GM12878 (cell line): ENCODE measurements around the gene LHFPL5. TPM values are rescaled to one million over a fixed set of nuclear protein-coding genes. Genes with fewer than 3 reads are reported as not detected.

Source experiments
- ATAC-seq: fragments of 200-7000 bp; cut with Tn5 transposase; 3 replicates; pipeline ENCODE4 v1.9.1; 2020; ENCODE audit warnings: mild to moderate bottlenecking, moderate library complexity
- BruUV-seq: library from RNA; stranded (reverse); fragments of 400-500 nt; replicated peaks from 2 replicates; lab custom pipeline; 2021; lab: Mats Ljungman, UMichigan
- CTCF ChIA-PET: fragments of 300-600 bp; sonication (Branson Sonifier 250); formaldehyde crosslinking; extraction: SDS; loops from one replicate; lab custom pipeline; 2021; ENCODE audit warnings: inconsistent platforms; lab: Yijun Ruan, JAX
- POLR2A ChIA-PET: fragments of 350-600 bp; formaldehyde crosslinking; extraction: SDS; loops from one replicate; lab custom pipeline; 2021; ENCODE audit warnings: inconsistent platforms; lab: Charles Lee
- RAD21 ChIA-PET: fragments of 300-600 bp; sonication (Branson Sonifier 250); formaldehyde crosslinking; loops from one replicate; lab custom pipeline; 2023; ENCODE audit warnings: antibody characterized with exemption; ENCODE audit not compliant: unreplicated experiment; lab: Charles Lee
- SMC1A ChIA-PET: fragments of 300-600 bp; sonication (Branson Sonifier 250); formaldehyde crosslinking; loops from one replicate; lab custom pipeline; 2023; ENCODE audit not compliant: unreplicated experiment, uncharacterized antibody; lab: Charles Lee
- DNase-seq: peaks from one replicate; pipeline ENCODE4 v3.0.0-alpha.2; 2011; ENCODE audit warnings: low read depth, low spot score
- FAIRE-seq: peaks from 3 replicates; lab custom pipeline; 2011; peaks lifted over from hg19 to GRCh38; lab: Jason Lieb, UNC
- H2AFZ ChIP-seq: 2 replicates; pipeline ENCODE4 v1.6.0; 2011; ENCODE audit warnings: low read depth, low read length, control low read depth; ENCODE audit not compliant: control insufficient read depth
- H3K27ac ChIP-seq: 2 replicates; pipeline ENCODE4 v1.5.1; 2011; ENCODE audit warnings: control low read depth; ENCODE audit not compliant: control insufficient read depth, insufficient read depth
- H3K27me3 ChIP-seq, 2 experiments: replicated peaks in 1 of 2; 2 replicates each; pipeline versions ENCODE4 v1.6.0 to v1.6.1; 2011; ENCODE audit warnings: low read length in 1 of 2; ENCODE audit not compliant: control insufficient read depth in 2 of 2, insufficient read depth in 2 of 2
- H3K36me3 ChIP-seq, 2 experiments: 2 replicates each; pipeline ENCODE4 v1.5.1; 2011; ENCODE audit warnings: low read length in 1 of 2; ENCODE audit not compliant: control insufficient read depth in 2 of 2, insufficient read depth in 2 of 2
- H3K4me1 ChIP-seq: 2 replicates; pipeline ENCODE4 v1.6.1; 2011; ENCODE audit warnings: mild to moderate bottlenecking, low read length, moderate library complexity, mixed read lengths; ENCODE audit not compliant: control insufficient read depth, insufficient read depth
- H3K4me2 ChIP-seq: 2 replicates; pipeline ENCODE4 v1.6.0; 2011; ENCODE audit warnings: control low read depth; ENCODE audit not compliant: control insufficient read depth, insufficient read depth
- H3K4me3 ChIP-seq: fragments of 200-600 bp; sonication (generic); 2 replicates; pipeline ENCODE4 v1.5.1; 2016
- H3K79me2 ChIP-seq: 2 replicates; pipeline ENCODE4 v1.6.0; 2011; ENCODE audit warnings: low read length; ENCODE audit not compliant: control insufficient read depth, insufficient read depth
- H3K9ac ChIP-seq: 2 replicates; pipeline ENCODE4 v1.8.0; 2011; ENCODE audit warnings: low read length, control low read depth, mixed read lengths; ENCODE audit not compliant: control insufficient read depth, insufficient read depth
- H3K9me3 ChIP-seq: replicated peaks from 3 replicates; pipeline ENCODE4 v1.5.1; 2011; ENCODE audit warnings: mild to moderate bottlenecking, low read length; ENCODE audit not compliant: control insufficient read depth, insufficient read depth
- H4K20me1 ChIP-seq: 2 replicates; pipeline ENCODE4 v1.6.0; 2011; ENCODE audit not compliant: control insufficient read depth, insufficient read depth
- CEBPB ChIP-seq, 2 experiments: fragments of 150-350 bp in 1 of 2; IDR thresholded peaks; 2 replicates each; pipeline ENCODE4 v1.6.1; 2012 to 2014; ENCODE audit warnings: low read depth in 2 of 2, low read length in 2 of 2, borderline replicate concordance in 1 of 2, inconsistent platforms in 1 of 2
- GABPA ChIP-seq: IDR thresholded peaks from 2 replicates; pipeline ENCODE4 v1.6.1; 2014; ENCODE audit warnings: antibody characterized with exemption, low read depth, mild to moderate bottlenecking, inconsistent platforms
- IRF3 ChIP-seq: fragments of 450-650 bp; IDR thresholded peaks from 2 replicates; pipeline ENCODE4 v1.6.1; 2014; ENCODE audit warnings: mild to moderate bottlenecking
- IRF4 ChIP-seq: IDR thresholded peaks from 2 replicates; pipeline ENCODE4 v1.6.1; 2011; ENCODE audit warnings: low read depth, low read length
- KAT2A ChIP-seq: conservative IDR thresholded peaks from 2 replicates; pipeline ENCODE4 v1.6.1; 2011; ENCODE audit warnings: low read depth, low read length; ENCODE audit not compliant: control insufficient read depth
- MXI1 ChIP-seq: fragments of 150-350 bp; IDR thresholded peaks from 2 replicates; pipeline ENCODE4 v1.6.1; 2011; ENCODE audit warnings: low read depth, mild to moderate bottlenecking, inconsistent platforms, low read length, improper control_type of control experiment
- NR2C1 ChIP-seq: fragments of 450-650 bp; IDR thresholded peaks from 2 replicates; pipeline ENCODE4 v1.6.1; 2017; ENCODE audit warnings: antibody characterized with exemption, mild to moderate bottlenecking, moderate library complexity
- RAD21 ChIP-seq: IDR thresholded peaks from 2 replicates; pipeline ENCODE4 v1.6.1; 2011; ENCODE audit warnings: mild to moderate bottlenecking, low read depth, low read length, moderate library complexity; ENCODE audit not compliant: insufficient read depth
- SUPT20H ChIP-seq: IDR thresholded peaks from 2 replicates; pipeline ENCODE4 v1.6.1; 2011; ENCODE audit warnings: low read depth, mild to moderate bottlenecking, low read length, moderate library complexity, borderline replicate concordance; ENCODE audit not compliant: control insufficient read depth
- ZNF217 ChIP-seq: fragments of 450-650 bp; IDR thresholded peaks from 2 replicates; pipeline ENCODE4 v1.6.1; 2017; ENCODE audit warnings: antibody characterized with exemption, mild to moderate bottlenecking
- ZNF24 ChIP-seq: fragments of 450-650 bp; IDR thresholded peaks from 2 replicates; pipeline ENCODE4 v1.6.1; 2017; ENCODE audit warnings: antibody characterized with exemption, mild to moderate bottlenecking
- WGBS: methylation state at CpG from one replicate; pipeline ENCODE4 v1.1.6; 2016; ENCODE audit warnings: low lambda C conversion rate; ENCODE audit not compliant: insufficient replicate concordance, insufficient coverage; ENCODE audit errors: missing lambda C conversion rate; 5-methylcytosine and 5-hydroxymethylcytosine counted together
- in situ Hi-C: fragments of 300-500 bp; cut with MboI; formaldehyde crosslinking; loops from 9 replicates; pipeline ENCODE4 v1.14.3; 2018; ENCODE audit warnings: mixed read lengths
- intact Hi-C: fragments of 100-400 bp; cut with micrococcal nuclease; formaldehyde crosslinking; loops from one replicate; pipeline ENCODE4 v1.14.2; 2022; ENCODE audit not compliant: unreplicated experiment
- polyA plus RNA-seq, 11 experiments: library from polyadenylated mRNA; depleted of rRNA in 4 of 11; unstranded in 6 of 11; stranded (reverse) in 5 of 11; fragments of >200 nt; fragmentation: Nextera tagmentation in 4 of 11; fragmentation: Illumina TruSeq in 1 of 11; extraction: Ambion mirVana in 4 of 11; extraction: Trizol in 1 of 11; gene quantifications; 1 replicate in 1 of 11; 2 replicates in 10 of 11; pipeline versions ENCODE4 v1.2.1 to v1.2.3, GENCODE V29; 2011 to 2016; ENCODE audit warnings: inconsistent platforms in 2 of 11, missing spikeins in 2 of 11, low read depth in 1 of 11
- total RNA-seq, 4 experiments: library from RNA; depleted of rRNA in 3 of 4; stranded (reverse); fragments of >200 nt in 3 of 4; fragmentation: Illumina TruSeq in 1 of 4; extraction: Trizol in 1 of 4; gene quantifications; 2 replicates each; pipeline versions ENCODE4 v1.2.1 to v1.2.3, GENCODE V29; 2013 to 2021
- TF ChIP-seq, protein P1 (sequence below): IDR thresholded peaks from 2 replicates; pipeline ENCODE4 v1.6.1; 2011; ENCODE audit warnings: low read depth, low read length, improper control_type of control experiment, borderline replicate concordance
- TF ChIP-seq, protein P2 (sequence below): IDR thresholded peaks from 2 replicates; pipeline ENCODE4 v1.6.1; 2012; ENCODE audit warnings: mild to moderate bottlenecking, low read depth, low read length
- TF ChIP-seq, protein P3 (sequence below): fragments of 450-650 bp; IDR thresholded peaks from 2 replicates; pipeline ENCODE4 v1.6.1; 2017; ENCODE audit warnings: borderline replicate concordance

The LHFPL5 gene
- total and polyA plus RNA-seq, 10 of the 15 experiments (the other 5 are each of a cell fraction or from before 2014, with no cell fraction given) = 0.11 TPM; not detected in 9

GRCh38 chr6:35781290-35781689, 23.9 kb upstream of the LHFPL5 start:
- no peak overlapping the region for H3K27ac ChIP-seq
- no peak for TF ChIP-seq IRF4
- no peak for TF ChIP-seq ZNF24
- TF ChIP-seq CEBPB (IDR thresholded peaks at IDR 0.05; ENCODE audit: borderline replicate concordance in 1 of 2, low read depth in 2 of 2, low read length in 2 of 2) = no peak
- TF ChIP-seq, protein P1, sequence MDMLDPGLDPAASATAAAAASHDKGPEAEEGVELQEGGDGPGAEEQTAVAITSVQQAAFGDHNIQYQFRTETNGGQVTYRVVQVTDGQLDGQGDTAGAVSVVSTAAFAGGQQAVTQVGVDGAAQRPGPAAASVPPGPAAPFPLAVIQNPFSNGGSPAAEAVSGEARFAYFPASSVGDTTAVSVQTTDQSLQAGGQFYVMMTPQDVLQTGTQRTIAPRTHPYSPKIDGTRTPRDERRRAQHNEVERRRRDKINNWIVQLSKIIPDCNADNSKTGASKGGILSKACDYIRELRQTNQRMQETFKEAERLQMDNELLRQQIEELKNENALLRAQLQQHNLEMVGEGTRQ = no peak
- no peak for TF ChIP-seq MXI1
- no peak for TF ChIP-seq SUPT20H
- TF ChIP-seq GABPA = no peak
- TF ChIP-seq NR2C1 = no peak
- no peak for TF ChIP-seq KAT2A
- no peak for TF ChIP-seq IRF3
- TF ChIP-seq, protein P2, sequence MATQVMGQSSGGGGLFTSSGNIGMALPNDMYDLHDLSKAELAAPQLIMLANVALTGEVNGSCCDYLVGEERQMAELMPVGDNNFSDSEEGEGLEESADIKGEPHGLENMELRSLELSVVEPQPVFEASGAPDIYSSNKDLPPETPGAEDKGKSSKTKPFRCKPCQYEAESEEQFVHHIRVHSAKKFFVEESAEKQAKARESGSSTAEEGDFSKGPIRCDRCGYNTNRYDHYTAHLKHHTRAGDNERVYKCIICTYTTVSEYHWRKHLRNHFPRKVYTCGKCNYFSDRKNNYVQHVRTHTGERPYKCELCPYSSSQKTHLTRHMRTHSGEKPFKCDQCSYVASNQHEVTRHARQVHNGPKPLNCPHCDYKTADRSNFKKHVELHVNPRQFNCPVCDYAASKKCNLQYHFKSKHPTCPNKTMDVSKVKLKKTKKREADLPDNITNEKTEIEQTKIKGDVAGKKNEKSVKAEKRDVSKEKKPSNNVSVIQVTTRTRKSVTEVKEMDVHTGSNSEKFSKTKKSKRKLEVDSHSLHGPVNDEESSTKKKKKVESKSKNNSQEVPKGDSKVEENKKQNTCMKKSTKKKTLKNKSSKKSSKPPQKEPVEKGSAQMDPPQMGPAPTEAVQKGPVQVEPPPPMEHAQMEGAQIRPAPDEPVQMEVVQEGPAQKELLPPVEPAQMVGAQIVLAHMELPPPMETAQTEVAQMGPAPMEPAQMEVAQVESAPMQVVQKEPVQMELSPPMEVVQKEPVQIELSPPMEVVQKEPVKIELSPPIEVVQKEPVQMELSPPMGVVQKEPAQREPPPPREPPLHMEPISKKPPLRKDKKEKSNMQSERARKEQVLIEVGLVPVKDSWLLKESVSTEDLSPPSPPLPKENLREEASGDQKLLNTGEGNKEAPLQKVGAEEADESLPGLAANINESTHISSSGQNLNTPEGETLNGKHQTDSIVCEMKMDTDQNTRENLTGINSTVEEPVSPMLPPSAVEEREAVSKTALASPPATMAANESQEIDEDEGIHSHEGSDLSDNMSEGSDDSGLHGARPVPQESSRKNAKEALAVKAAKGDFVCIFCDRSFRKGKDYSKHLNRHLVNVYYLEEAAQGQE = no peak
- no peak for TF ChIP-seq RAD21
- TF ChIP-seq ZNF217 = no peak
- TF ChIP-seq, protein P3, sequence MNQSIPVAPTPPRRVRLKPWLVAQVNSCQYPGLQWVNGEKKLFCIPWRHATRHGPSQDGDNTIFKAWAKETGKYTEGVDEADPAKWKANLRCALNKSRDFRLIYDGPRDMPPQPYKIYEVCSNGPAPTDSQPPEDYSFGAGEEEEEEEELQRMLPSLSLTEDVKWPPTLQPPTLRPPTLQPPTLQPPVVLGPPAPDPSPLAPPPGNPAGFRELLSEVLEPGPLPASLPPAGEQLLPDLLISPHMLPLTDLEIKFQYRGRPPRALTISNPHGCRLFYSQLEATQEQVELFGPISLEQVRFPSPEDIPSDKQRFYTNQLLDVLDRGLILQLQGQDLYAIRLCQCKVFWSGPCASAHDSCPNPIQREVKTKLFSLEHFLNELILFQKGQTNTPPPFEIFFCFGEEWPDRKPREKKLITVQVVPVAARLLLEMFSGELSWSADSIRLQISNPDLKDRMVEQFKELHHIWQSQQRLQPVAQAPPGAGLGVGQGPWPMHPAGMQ = no peak
- TF ChIP-seq, all 136 proteins: peak for 0
- no peak overlapping the region for H3K4me3 ChIP-seq
- no peaks in the 10 kb centered on the region for H4K20me1 ChIP-seq
- H3K79me2 ChIP-seq = no peaks in the 10 kb centered on the region
- CTCF ChIA-PET = no interaction called here
- POLR2A ChIA-PET = no interaction called here
- no peaks in the 10 kb centered on the region; a peak in 1 of 4 replicates for H3K27me3 ChIP-seq
- 55% methylated on average over 2 of the region's 2 CpGs for WGBS
- no peak overlapping the region for H3K9ac ChIP-seq
- intact Hi-C loops (no loop called here), in situ Hi-C loops (no loop called here)
- DNase-seq = no peak
- H3K4me2 ChIP-seq = no peak overlapping the region
- ATAC-seq = no peak
- H3K4me1 ChIP-seq = no peaks in the 10 kb centered on the region
- BruUV-seq = no TSS peak
- RAD21 ChIA-PET = no interaction called here
- FAIRE-seq = no peak
- no peaks in the 10 kb centered on the region for H3K36me3 ChIP-seq
- SMC1A ChIA-PET = no interaction called here
- H2AFZ ChIP-seq = no peak overlapping the region
- H3K9me3 ChIP-seq = no peaks in the 10 kb centered on the region
